ENCODE results near the gene CCN5.
"Not testable (repeated sequence)": the region's sequence is repeated elsewhere in the genome, so short reads cannot be mapped to it uniquely, and the experiment has no call there.

Gene CCN5, protein sequence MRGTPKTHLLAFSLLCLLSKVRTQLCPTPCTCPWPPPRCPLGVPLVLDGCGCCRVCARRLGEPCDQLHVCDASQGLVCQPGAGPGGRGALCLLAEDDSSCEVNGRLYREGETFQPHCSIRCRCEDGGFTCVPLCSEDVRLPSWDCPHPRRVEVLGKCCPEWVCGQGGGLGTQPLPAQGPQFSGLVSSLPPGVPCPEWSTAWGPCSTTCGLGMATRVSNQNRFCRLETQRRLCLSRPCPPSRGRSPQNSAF

DNA sequence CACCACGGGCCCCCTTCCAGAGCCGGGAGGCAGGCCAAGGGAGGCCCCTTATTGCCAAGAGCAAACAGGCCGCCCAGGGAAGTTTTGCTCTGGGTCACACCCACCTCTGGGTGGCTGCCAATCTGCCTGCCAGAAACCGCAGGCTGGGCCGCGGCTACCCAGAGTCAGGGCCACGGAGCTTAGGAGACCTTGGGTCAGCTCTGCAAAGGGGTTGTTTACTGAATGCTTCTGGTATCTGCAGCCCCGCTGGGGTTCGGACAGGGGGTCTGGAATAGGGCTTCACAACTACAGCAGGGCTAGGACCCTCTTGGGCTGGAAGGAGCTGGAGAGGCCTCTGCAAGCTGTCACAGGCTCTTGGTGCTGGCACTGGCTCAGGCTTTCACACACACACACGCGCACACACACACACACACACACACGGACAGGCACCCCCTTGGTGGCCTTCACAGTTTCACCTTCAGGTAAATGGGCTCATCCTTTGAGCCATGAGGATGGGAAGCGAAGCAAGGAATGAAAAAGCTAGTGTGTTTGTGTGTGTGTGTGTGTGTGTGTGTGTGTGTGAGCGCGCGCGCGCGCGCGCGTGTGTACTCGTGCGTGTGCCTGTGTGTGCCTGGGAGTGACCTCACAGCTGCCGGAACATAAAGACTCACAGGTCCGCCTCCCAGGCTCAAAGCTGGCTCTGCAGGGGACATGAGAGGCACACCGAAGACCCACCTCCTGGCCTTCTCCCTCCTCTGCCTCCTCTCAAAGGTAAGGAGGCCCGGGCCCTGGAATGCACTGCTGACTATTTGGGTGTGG is at the start of gene CCN5:
TSS of gene CCN5 (plus strand) at position 669 of the 798 bp plus-strand sequence. CDS start at position 691, 22 bp downstream.
- Histone ChIP-seq H3K36me3 (ENCODE audit: control insufficient read depth, insufficient read depth, low read length) (no peaks in the 10 kb centered on the region), H3K4me3 (replicated peaks; ENCODE audit: low read depth, low read length) (no peak within 1 kb of the TSS), H3K27me3 (replicated peaks; ENCODE audit: control insufficient read depth, insufficient read depth, low read length) (no peaks in the 10 kb centered on the region)
- no peak for DNase-seq (ENCODE audit: extremely low read depth, insufficient read length)
- TF ChIP-seq, protein P1, sequence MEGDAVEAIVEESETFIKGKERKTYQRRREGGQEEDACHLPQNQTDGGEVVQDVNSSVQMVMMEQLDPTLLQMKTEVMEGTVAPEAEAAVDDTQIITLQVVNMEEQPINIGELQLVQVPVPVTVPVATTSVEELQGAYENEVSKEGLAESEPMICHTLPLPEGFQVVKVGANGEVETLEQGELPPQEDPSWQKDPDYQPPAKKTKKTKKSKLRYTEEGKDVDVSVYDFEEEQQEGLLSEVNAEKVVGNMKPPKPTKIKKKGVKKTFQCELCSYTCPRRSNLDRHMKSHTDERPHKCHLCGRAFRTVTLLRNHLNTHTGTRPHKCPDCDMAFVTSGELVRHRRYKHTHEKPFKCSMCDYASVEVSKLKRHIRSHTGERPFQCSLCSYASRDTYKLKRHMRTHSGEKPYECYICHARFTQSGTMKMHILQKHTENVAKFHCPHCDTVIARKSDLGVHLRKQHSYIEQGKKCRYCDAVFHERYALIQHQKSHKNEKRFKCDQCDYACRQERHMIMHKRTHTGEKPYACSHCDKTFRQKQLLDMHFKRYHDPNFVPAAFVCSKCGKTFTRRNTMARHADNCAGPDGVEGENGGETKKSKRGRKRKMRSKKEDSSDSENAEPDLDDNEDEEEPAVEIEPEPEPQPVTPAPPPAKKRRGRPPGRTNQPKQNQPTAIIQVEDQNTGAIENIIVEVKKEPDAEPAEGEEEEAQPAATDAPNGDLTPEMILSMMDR (IDR thresholded peaks at IDR 0.05; ENCODE audit: insufficient read depth, low read length, poor library complexity, severe bottlenecking), result no peak

DNA sequence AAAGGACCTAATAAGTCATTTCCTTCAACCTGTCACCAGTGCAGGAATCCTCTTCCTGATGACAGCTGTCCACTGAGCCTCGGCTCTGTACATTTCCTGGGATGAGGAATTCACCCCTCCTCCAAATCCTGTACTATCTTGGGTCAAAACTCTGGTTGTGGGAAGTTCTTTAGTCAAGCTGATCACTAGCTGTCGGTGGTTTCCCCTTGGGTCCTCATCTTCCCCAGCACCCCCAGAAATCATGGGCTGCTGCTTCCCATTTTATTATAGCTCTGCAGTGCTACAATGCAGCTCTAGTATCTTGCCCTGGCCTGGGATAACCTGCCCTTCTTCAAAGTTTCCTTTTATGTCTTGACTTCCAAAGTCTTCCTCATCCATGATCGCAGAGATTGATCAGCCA is 49.1 kb upstream of the CCN5 start:
- TF ChIP-seq, protein P1 (IDR thresholded peaks at IDR 0.05; ENCODE audit: insufficient read depth, low read length, poor library complexity, severe bottlenecking), result no peak
- no peak for DNase-seq (ENCODE audit: extremely low read depth, insufficient read length)
- no peak overlapping the region for H3K4me3 ChIP-seq (replicated peaks; ENCODE audit: low read depth, low read length)
- H3K27me3 ChIP-seq (replicated peaks; ENCODE audit: control insufficient read depth, insufficient read depth, low read length), result no peaks in the 10 kb centered on the region
- no peaks in the 10 kb centered on the region for H3K36me3 ChIP-seq (ENCODE audit: control insufficient read depth, insufficient read depth, low read length)

DNA sequence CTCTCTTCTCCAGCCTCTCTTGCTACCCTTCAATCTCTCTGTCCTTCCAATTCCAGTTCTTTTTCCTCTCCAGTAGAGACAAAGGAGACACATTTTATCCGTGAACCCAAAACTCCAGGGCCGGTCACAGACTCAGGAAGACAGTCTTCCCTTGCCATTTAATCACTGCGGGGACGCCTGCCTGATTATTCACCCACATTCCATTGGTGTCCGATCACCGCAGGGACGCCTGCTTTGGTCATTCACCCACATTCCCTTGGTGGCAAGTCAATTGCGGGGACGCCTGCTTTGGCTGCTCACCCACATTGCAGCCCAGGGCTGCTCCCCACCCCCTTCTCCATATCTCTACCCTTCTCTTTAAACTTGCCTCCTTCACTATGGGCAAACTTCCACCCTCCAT is 44.3 kb upstream of the CCN5 start:
- H3K27me3 ChIP-seq (replicated peaks; ENCODE audit: control insufficient read depth, insufficient read depth, low read length); H3K4me3 ChIP-seq (replicated peaks; ENCODE audit: low read depth, low read length); H3K36me3 ChIP-seq (ENCODE audit: control insufficient read depth, insufficient read depth, low read length); DNase-seq (ENCODE audit: extremely low read depth, insufficient read length): not testable (repeated sequence)

DNA sequence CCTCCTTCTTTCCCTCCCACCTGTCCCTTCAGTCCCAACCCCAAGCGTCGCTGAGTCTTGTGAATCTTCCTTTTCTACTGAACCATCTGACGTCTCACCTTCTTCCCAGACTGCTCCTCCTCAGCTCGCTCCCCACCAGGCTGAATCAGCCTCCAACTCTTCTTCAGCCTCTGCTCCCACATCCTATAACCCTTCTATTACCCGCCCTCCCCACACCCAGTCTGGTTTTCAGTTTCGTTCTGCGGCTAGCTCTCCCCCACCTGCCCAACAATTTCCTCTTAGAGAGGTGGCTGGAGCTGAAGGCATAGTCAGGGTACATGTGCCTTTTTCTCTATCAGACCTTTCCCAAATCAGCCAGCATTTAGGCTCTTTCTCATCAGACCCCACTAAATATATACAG is 43.6 kb upstream of the CCN5 start:
- H3K4me3 ChIP-seq (replicated peaks; ENCODE audit: low read depth, low read length); H3K36me3 ChIP-seq (ENCODE audit: control insufficient read depth, insufficient read depth, low read length); H3K27me3 ChIP-seq (replicated peaks; ENCODE audit: control insufficient read depth, insufficient read depth, low read length); DNase-seq (ENCODE audit: extremely low read depth, insufficient read length): not testable (repeated sequence)

DNA sequence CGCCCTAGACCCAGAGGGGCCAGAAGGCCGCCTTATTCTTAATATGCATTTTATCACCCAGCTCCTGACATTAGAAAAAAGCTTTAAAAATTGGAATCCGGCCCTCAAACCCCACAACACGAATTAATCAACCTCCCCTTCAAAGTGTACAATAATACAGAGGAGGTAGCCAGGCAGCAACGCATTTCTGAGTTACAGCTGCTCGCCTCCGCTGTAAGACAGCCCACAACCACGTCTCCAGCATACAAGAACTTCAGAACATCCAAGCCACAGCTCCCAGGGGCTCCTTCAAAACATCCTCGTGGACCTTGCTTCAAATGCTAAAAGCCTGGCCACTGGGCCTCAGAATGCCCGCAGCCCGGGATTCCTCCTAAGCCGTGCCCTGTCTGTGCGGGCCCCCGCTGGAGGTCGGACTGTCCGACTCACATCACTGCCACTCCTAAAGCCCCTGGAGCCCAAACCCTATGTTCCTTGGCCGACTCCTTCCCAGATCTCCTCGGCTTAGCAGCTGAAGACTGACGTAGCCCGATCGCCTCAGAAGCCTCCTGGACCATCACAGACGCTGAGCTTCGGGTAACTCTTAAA is 42.8 kb upstream of the CCN5 start:
- not testable (repeated sequence) for H3K36me3 ChIP-seq (ENCODE audit: control insufficient read depth, insufficient read depth, low read length); DNase-seq (ENCODE audit: extremely low read depth, insufficient read length); H3K4me3 ChIP-seq (replicated peaks; ENCODE audit: low read depth, low read length); H3K27me3 ChIP-seq (replicated peaks; ENCODE audit: control insufficient read depth, insufficient read depth, low read length)

DNA sequence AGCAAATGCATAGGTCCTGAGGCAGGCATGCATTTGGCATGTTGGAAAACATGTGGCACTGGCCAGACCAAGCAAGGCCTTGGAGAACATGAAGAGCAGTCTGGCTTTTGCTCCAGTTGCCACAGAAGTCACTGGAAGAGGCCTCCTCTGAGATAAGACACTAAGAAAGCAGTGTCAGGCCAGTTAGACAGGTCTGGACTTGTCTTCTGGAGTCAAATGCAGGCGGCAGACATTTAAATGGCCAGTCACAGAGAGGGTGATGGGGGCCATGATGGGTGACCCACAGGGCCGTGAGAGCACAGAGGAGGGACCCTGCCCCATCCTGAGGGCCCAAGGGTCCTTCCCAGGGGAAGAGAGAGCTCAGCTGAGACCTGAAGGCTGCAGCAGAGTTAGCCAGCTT is 36.9 kb upstream of the CCN5 start:
- H3K36me3 ChIP-seq (ENCODE audit: control insufficient read depth, insufficient read depth, low read length), result no peaks in the 10 kb centered on the region
- H3K4me3 ChIP-seq (replicated peaks; ENCODE audit: low read depth, low read length), result no peak overlapping the region
- DNase-seq (ENCODE audit: extremely low read depth, insufficient read length), result no peak
- H3K27me3 ChIP-seq (replicated peaks; ENCODE audit: control insufficient read depth, insufficient read depth, low read length), result no peaks in the 10 kb centered on the region
- TF ChIP-seq, protein P1 (IDR thresholded peaks at IDR 0.05; ENCODE audit: insufficient read depth, low read length, poor library complexity, severe bottlenecking), result no peak

DNA sequence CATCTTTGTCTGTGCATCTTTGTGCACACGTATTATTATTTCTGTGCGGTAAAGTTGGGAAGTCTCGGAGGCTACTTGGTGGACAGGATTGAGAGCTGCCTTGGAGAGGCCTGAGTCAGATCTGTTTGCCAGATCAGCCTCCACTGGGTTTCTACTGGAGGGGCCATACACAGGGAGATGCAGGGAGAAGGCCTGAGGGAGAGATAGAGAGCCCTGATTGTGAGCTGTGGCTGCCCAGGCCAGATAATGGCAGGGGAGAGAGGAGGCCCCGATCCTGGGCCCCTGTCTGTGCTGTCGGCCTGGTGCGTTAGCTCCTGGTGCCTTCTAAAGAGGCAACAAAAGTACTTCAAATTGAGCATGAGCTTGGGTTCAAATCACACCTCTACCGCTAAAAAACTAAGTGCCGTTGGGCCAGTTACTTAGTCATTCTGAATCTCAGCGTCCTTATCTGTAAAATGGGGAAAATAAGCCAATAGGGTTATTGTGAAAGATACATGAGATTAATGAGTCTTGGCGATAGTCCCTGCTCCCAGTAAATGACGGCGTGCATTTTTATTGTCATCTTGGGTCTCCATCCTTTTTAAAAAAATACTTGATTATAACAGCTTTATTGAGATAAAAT is 36.1 kb upstream of the CCN5 start:
- no peak for DNase-seq (ENCODE audit: extremely low read depth, insufficient read length)
- no peaks in the 10 kb centered on the region for H3K36me3 ChIP-seq (ENCODE audit: control insufficient read depth, insufficient read depth, low read length)
- TF ChIP-seq, protein P1 (IDR thresholded peaks at IDR 0.05; ENCODE audit: insufficient read depth, low read length, poor library complexity, severe bottlenecking), result no peak
- no peak overlapping the region for H3K4me3 ChIP-seq (replicated peaks; ENCODE audit: low read depth, low read length)
- no peaks in the 10 kb centered on the region for H3K27me3 ChIP-seq (replicated peaks; ENCODE audit: control insufficient read depth, insufficient read depth, low read length)

All from GM06990 (cell line).